ENCODE data around the gene TEX13D. TPM values are rescaled to one million over a fixed set of nuclear protein-coding genes. Genes with fewer than 3 reads are reported as not detected.

TEX13D gene
- total and polyA plus RNA-seq, 9 of the 15 experiments (the other 6 are each of a cell fraction or from before 2014, with no cell fraction given): 0.06 TPM; not detected in 8

DNA sequence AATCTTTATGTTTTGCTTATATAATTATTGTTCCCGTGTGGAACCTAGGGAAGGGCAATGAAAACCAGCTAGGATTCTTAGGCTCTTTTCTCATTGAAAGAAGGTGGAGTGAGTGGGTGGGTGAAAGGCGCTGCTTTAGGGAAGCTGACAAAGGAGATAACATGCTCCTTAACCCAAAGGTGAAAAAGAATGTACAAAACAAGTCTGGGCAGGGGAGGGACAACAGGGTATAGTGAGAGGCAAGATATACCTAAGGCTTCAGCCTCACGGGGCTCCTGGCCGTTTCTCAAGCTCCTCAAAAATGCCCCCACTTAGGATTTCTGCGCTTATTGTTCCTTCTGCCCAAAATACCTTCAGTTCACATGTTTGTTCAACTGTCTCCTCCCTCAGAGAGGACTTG lies 15.7 kb downstream of the TEX13D start (continued):
- TF ChIP-seq ZNF740 (CRISPR knock-in tag; IDR thresholded peaks at IDR 0.05) (no peak), ZNF740 (tag; IDR thresholded peaks at IDR 0.05) (no peak), TCF3 (CRISPR knock-in tag; IDR thresholded peaks at IDR 0.05) (peak; percentile 31; the same call in 1 of the 2 replicates), YY1 (IDR thresholded peaks at IDR 0.05; ENCODE audit: borderline replicate concordance in 1 of 3, control insufficient read depth in 1 of 3, extremely low read depth in 1 of 3, insufficient read depth in 3 of 3, insufficient read length in 1 of 3, insufficient replicate concordance in 2 of 3, low read depth in 1 of 3, low read length in 2 of 3) (no peak), ZHX1 (conservative IDR thresholded peaks at IDR 0.05; ENCODE audit: low read length) (no peak), SUPT5H (IDR thresholded peaks at IDR 0.05) (no peak), CBFA2T2 (conservative IDR thresholded peaks at IDR 0.05) (peak; percentile 74), NONO (IDR thresholded peaks at IDR 0.05; ENCODE audit: low read depth in 2 of 2, low read length in 1 of 2) (no peak), ZKSCAN1 (IDR thresholded peaks at IDR 0.05; ENCODE audit: low read depth, low read length) (no peak), ZKSCAN8 (CRISPR knock-in tag; IDR thresholded peaks at IDR 0.05) (no peak), ZNF23 (CRISPR knock-in tag; IDR thresholded peaks at IDR 0.05) (no peak), POLR2AphosphoS5 (IDR thresholded peaks at IDR 0.05; ENCODE audit: control insufficient read depth, insufficient read depth, low read depth, low read length) (peak; percentile 32; the same call in 1 of the 2 replicates), E2F1 (CRISPR knock-in tag; IDR thresholded peaks at IDR 0.05) (no peak), ZNF75A (CRISPR knock-in tag; IDR thresholded peaks at IDR 0.05) (no peak), ZNF717 (CRISPR knock-in tag; IDR thresholded peaks at IDR 0.05) (no peak), ZNF280A (IDR thresholded peaks at IDR 0.05; ENCODE audit: low read depth, partially characterized antibody) (no peak)
- TF ChIP-seq, protein P1, sequence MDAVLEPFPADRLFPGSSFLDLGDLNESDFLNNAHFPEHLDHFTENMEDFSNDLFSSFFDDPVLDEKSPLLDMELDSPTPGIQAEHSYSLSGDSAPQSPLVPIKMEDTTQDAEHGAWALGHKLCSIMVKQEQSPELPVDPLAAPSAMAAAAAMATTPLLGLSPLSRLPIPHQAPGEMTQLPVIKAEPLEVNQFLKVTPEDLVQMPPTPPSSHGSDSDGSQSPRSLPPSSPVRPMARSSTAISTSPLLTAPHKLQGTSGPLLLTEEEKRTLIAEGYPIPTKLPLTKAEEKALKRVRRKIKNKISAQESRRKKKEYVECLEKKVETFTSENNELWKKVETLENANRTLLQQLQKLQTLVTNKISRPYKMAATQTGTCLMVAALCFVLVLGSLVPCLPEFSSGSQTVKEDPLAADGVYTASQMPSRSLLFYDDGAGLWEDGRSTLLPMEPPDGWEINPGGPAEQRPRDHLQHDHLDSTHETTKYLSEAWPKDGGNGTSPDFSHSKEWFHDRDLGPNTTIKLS (IDR thresholded peaks at IDR 0.05; ENCODE audit: borderline replicate concordance, low read depth): no peak
- TF ChIP-seq, protein P2, sequence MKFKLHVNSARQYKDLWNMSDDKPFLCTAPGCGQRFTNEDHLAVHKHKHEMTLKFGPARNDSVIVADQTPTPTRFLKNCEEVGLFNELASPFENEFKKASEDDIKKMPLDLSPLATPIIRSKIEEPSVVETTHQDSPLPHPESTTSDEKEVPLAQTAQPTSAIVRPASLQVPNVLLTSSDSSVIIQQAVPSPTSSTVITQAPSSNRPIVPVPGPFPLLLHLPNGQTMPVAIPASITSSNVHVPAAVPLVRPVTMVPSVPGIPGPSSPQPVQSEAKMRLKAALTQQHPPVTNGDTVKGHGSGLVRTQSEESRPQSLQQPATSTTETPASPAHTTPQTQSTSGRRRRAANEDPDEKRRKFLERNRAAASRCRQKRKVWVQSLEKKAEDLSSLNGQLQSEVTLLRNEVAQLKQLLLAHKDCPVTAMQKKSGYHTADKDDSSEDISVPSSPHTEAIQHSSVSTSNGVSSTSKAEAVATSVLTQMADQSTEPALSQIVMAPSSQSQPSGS (CRISPR knock-in tag; IDR thresholded peaks at IDR 0.05): no peak

Data from K562 (cell line).